CD4-positive, CD25-positive, alpha-beta regulatory T cell (primary cell): Measurements from ENCODE around the gene RPS24. TPM values are rescaled to one million over a fixed set of nuclear protein-coding genes. Genes with fewer than 3 reads are reported as not detected.

Experiments used
- ATAC-seq, 2 donors: fragments of 150-1000 bp; cut with Tn5 transposase; one replicate each; pipeline ENCODE4 v1.10.0; 2021; ENCODE audit warnings: low read depth in 2 of 2, moderate number of reproducible peaks in 2 of 2, moderate library complexity in 1 of 2
- DNase-seq, 3 donors: peaks; one replicate each; pipeline versions ENCODE4 v3.0.0 to v3.0.0-alpha.2; 2012 to 2022; ENCODE audit warnings: mixed read lengths in 1 of 3
- H3K27ac ChIP-seq: one replicate; pipeline ENCODE4 v1.7.0; 2013; ENCODE audit warnings: mild to moderate bottlenecking, low read length; ENCODE audit not compliant: insufficient read depth, poor library complexity, severe bottlenecking
- H3K27me3 ChIP-seq: one replicate; pipeline ENCODE4 v1.7.0; 2013; ENCODE audit warnings: low read length; ENCODE audit not compliant: control insufficient read depth, insufficient read depth
- H3K36me3 ChIP-seq: one replicate; pipeline ENCODE4 v1.7.0; 2013; ENCODE audit warnings: mild to moderate bottlenecking, low read length, moderate library complexity; ENCODE audit not compliant: control insufficient read depth, insufficient read depth
- H3K4me1 ChIP-seq: 2 replicates; pipeline ENCODE4 v1.7.0; 2013; ENCODE audit warnings: mild to moderate bottlenecking, low read length; ENCODE audit not compliant: insufficient read depth, control insufficient read depth, poor library complexity, severe bottlenecking
- H3K4me3 ChIP-seq: one replicate; pipeline ENCODE4 v1.7.0; 2013; ENCODE audit warnings: low read depth, mild to moderate bottlenecking, low read length, moderate library complexity
- H3K9me3 ChIP-seq, 2 experiments: 1 replicate in 1 of 2; 2 replicates in 1 of 2; pipeline ENCODE4 v1.7.0; 2013; ENCODE audit warnings: low read length in 2 of 2, mild to moderate bottlenecking in 1 of 2, moderate library complexity in 1 of 2; ENCODE audit not compliant: control insufficient read depth in 2 of 2
- H3K27ac Mint-ChIP-seq, 3 donors: one replicate each; pipeline ENCODE4 v1.8.0; 2020 to 2022; ENCODE audit warnings: mild to moderate bottlenecking in 3 of 3, mixed read lengths in 3 of 3, moderate library complexity in 2 of 3
- H3K27me3 Mint-ChIP-seq: one replicate; pipeline ENCODE4 v1.8.0; 2022; ENCODE audit warnings: mild to moderate bottlenecking, mixed read lengths
- H3K36me3 Mint-ChIP-seq: one replicate; pipeline ENCODE4 v1.8.0; 2020; ENCODE audit warnings: mixed read lengths
- H3K4me1 Mint-ChIP-seq, 4 donors: one replicate each; pipeline ENCODE4 v1.8.0; 2020 to 2022; ENCODE audit warnings: mixed read lengths in 4 of 4, mild to moderate bottlenecking in 1 of 4
- H3K4me3 Mint-ChIP-seq, 4 donors: one replicate each; pipeline ENCODE4 v1.8.0; 2020 to 2022; ENCODE audit warnings: mild to moderate bottlenecking in 4 of 4, mixed read lengths in 4 of 4, moderate library complexity in 3 of 4
- H3K9me3 Mint-ChIP-seq, 7 donors: one replicate each; pipeline ENCODE4 v1.8.0; 2020 to 2022; ENCODE audit warnings: mixed read lengths in 7 of 7, mild to moderate bottlenecking in 3 of 7, moderate library complexity in 2 of 7
- polyA plus RNA-seq, 4 donors: library from polyadenylated mRNA; unstranded; fragments of 300-500 nt; fragmentation: Illumina TruSeq; gene quantifications; one replicate each; pipeline ENCODE4 v1.2.3, GENCODE V29; 2021
- total RNA-seq: library from RNA; stranded (reverse); gene quantifications from one replicate; pipeline ENCODE4 v1.2.3, GENCODE V29; 2022

The RPS24 gene
- total and polyA plus RNA-seq, 5 donors from 2014 or later, result 852 to 1,300 (median 1,120) TPM

- Mint-ChIP-seq H3K9me3 (no peaks in the 10 kb centered on the region), H3K4me1 (peaks cover 23 to 43% (median 24%) of the 10 kb centered on the region in 4 donors), H3K27ac (peak overlapping the region; percentile 92 to 99 (median 98)), H3K36me3 (peaks cover 33% of the 10 kb centered on the region), H3K27me3 (peaks cover 9% of the 10 kb centered on the region), H3K4me3 (peak overlapping the region; percentile 93 to 99 (median 98))
- H3K36me3 ChIP-seq, result peaks cover 24% of the 10 kb centered on the region
- H3K4me3 ChIP-seq, result peak overlapping the region; percentile 93
- no peaks in the 10 kb centered on the region for H3K27me3 ChIP-seq
- H3K9me3 ChIP-seq, result no peaks in the 10 kb centered on the region
- H3K27ac ChIP-seq, result peak overlapping the region; percentile 83
- DNase-seq (peak in 1 of 3 donors; percentile 56), ATAC-seq (no peak)
- peaks cover 21% of the 10 kb centered on the region for H3K4me1 ChIP-seq
Measured at GRCh38 chr10:78028438-78029268, 5.0 kb upstream of the RPS24 start.

GRCh38 chr10:78029269-78030226, 4.1 kb upstream of the RPS24 start, which contains the start of gene POLR3A:
TSS of gene POLR3A (minus strand) at chr10:78029515. CDS start at chr10:78029407, 108 bp downstream.
- Histone ChIP-seq H3K4me3 (peak within 1 kb of the TSS; percentile 93), H3K27me3 (no peaks in the 10 kb centered on the region), H3K9me3 (no peaks in the 10 kb centered on the region), H3K4me1 (peaks cover 25% of the 10 kb centered on the region), H3K36me3 (peaks cover 15% of the 10 kb centered on the region), H3K27ac (peak within 1 kb of the TSS; percentile 83)
- peaks cover 24% of the 10 kb centered on the region for H3K36me3 Mint-ChIP-seq
- H3K4me3 Mint-ChIP-seq, result peak within 1 kb of the TSS; percentile 93 to 99 (median 98)
- no peaks in the 10 kb centered on the region for H3K9me3 Mint-ChIP-seq
- H3K27me3 Mint-ChIP-seq, result peaks cover 9% of the 10 kb centered on the region
- peaks cover 26 to 44% (median 29%) of the 10 kb centered on the region in 4 donors for H3K4me1 Mint-ChIP-seq
- peak within 1 kb of the TSS; percentile 92 to 99 (median 98) for H3K27ac Mint-ChIP-seq
- peak; percentile 58 to 62 for ATAC-seq
- peak; percentile 87 to 97 (median 92) for DNase-seq

- peaks cover 56% of the 10 kb centered on the region for H3K4me1 ChIP-seq
- peak overlapping the region; percentile 63 to 93 (median 92) for H3K27ac Mint-ChIP-seq
- peaks cover 34 to 60% (median 50%) of the 10 kb centered on the region in 4 donors for H3K4me1 Mint-ChIP-seq
- H3K36me3 ChIP-seq, result peaks cover 31% of the 10 kb centered on the region
- H3K9me3 ChIP-seq, result no peaks in the 10 kb centered on the region
- peak overlapping the region; percentile 98 for H3K4me3 ChIP-seq
- DNase-seq (no peak), ATAC-seq (no peak)
- no peaks in the 10 kb centered on the region for H3K9me3 Mint-ChIP-seq
- H3K36me3 Mint-ChIP-seq, result peaks cover 23% of the 10 kb centered on the region
- no peaks in the 10 kb centered on the region for H3K27me3 ChIP-seq
- H3K27me3 Mint-ChIP-seq, result peaks cover 9% of the 10 kb centered on the region
- H3K4me3 Mint-ChIP-seq, result peak overlapping the region; percentile 92 to 96 (median 95)
- H3K27ac ChIP-seq, result peak overlapping the region; percentile 53
Measured at GRCh38 chr10:78033387-78033636, 351 bp upstream of the RPS24 start.

- no peaks in the 10 kb centered on the region for H3K9me3 Mint-ChIP-seq
- peaks cover 36 to 63% (median 49%) of the 10 kb centered on the region in 4 donors for H3K4me1 Mint-ChIP-seq
- H3K27me3 Mint-ChIP-seq, result peaks cover 4% of the 10 kb centered on the region
- peaks cover 46% of the 10 kb centered on the region for H3K4me1 ChIP-seq
- peak overlapping the region; percentile 92 to 96 (median 95) for H3K4me3 Mint-ChIP-seq
- no peaks in the 10 kb centered on the region for H3K27me3 ChIP-seq
- peak overlapping the region; percentile 49 for H3K27ac ChIP-seq
- peak overlapping the region; percentile 98 for H3K4me3 ChIP-seq
- no peak for ATAC-seq
- peaks cover 32% of the 10 kb centered on the region for H3K36me3 Mint-ChIP-seq
- DNase-seq, result no peak
- peaks cover 47% of the 10 kb centered on the region for H3K36me3 ChIP-seq
- no peaks in the 10 kb centered on the region for H3K9me3 ChIP-seq
- H3K27ac Mint-ChIP-seq, result peak overlapping the region; percentile 63 to 93 (median 92)
Measured at GRCh38 chr10:78035025-78035424, 1.4 kb downstream of the RPS24 start.

- peak overlapping the region; percentile 63 to 93 (median 78) for H3K27ac Mint-ChIP-seq
- H3K27ac ChIP-seq, result peak overlapping the region; percentile 49
- no peaks in the 10 kb centered on the region for H3K9me3 Mint-ChIP-seq
- peaks cover 4% of the 10 kb centered on the region for H3K27me3 Mint-ChIP-seq
- H3K36me3 ChIP-seq, result peaks cover 51% of the 10 kb centered on the region
- ATAC-seq (no peak), DNase-seq (no peak)
- H3K36me3 Mint-ChIP-seq, result peaks cover 34% of the 10 kb centered on the region
- H3K4me1 Mint-ChIP-seq, result peaks cover 35 to 62% (median 48%) of the 10 kb centered on the region in 4 donors
- H3K4me1 ChIP-seq, result peaks cover 44% of the 10 kb centered on the region
- H3K9me3 ChIP-seq, result no peaks in the 10 kb centered on the region
- no peaks in the 10 kb centered on the region for H3K27me3 ChIP-seq
- H3K4me3 ChIP-seq, result peak overlapping the region; percentile 98
- H3K4me3 Mint-ChIP-seq, result peak overlapping the region; percentile 92 to 96 (median 95)
Measured at GRCh38 chr10:78035437-78035836, 1.8 kb downstream of the RPS24 start.

- no peaks in the 10 kb centered on the region for H3K27me3 ChIP-seq
- no peak overlapping the region for H3K27ac ChIP-seq
- DNase-seq (no peak), ATAC-seq (no peak)
- H3K36me3 Mint-ChIP-seq, result peaks cover 40% of the 10 kb centered on the region
- peak overlapping the region; percentile 92 to 96 (median 95) for H3K4me3 Mint-ChIP-seq
- H3K27me3 Mint-ChIP-seq, result peaks cover 4% of the 10 kb centered on the region
- H3K9me3 ChIP-seq, result no peaks in the 10 kb centered on the region
- peak overlapping the region; percentile 98 for H3K4me3 ChIP-seq
- peaks cover 58% of the 10 kb centered on the region for H3K36me3 ChIP-seq
- peaks cover 35 to 64% (median 52%) of the 10 kb centered on the region in 4 donors for H3K4me1 Mint-ChIP-seq
- H3K9me3 Mint-ChIP-seq, result no peaks in the 10 kb centered on the region
- peaks cover 44% of the 10 kb centered on the region for H3K4me1 ChIP-seq
- peak overlapping the region; percentile 60 to 78 (median 63) for H3K27ac Mint-ChIP-seq
Measured at GRCh38 chr10:78035933-78036583, 2.4 kb downstream of the RPS24 start.

DNA sequence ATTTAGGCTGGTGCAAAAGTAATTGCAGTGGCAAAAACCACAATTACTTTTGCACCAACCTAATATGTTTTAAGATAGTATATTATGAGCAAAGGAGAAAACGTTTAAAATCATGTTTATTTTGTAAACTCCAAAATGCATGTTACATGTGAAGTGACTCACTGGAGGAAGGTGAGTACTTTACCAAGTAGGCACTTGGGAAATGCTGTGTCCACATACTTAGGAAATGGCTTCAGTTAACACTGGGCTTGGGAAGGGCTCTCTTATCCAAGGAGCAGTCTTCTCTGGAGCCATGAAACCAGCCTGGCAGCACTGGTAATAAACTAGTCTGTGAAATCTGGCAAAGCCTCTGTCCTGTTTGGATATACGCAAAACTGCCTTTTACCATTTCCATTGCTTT, 4.4 kb downstream of the RPS24 start:
- H3K27me3 Mint-ChIP-seq, result peaks cover 4% of the 10 kb centered on the region
- peaks cover 47% of the 10 kb centered on the region for H3K36me3 Mint-ChIP-seq
- peak overlapping the region; percentile 10 for H3K4me3 ChIP-seq
- H3K4me1 ChIP-seq, result peaks cover 44% of the 10 kb centered on the region
- H3K4me1 Mint-ChIP-seq, result peaks cover 35 to 74% (median 54%) of the 10 kb centered on the region in 4 donors
- no peaks in the 10 kb centered on the region for H3K27me3 ChIP-seq
- no peaks in the 10 kb centered on the region for H3K9me3 Mint-ChIP-seq
- no peaks in the 10 kb centered on the region for H3K9me3 ChIP-seq
- ATAC-seq, result no peak
- H3K27ac ChIP-seq, result no peak overlapping the region
- H3K27ac Mint-ChIP-seq, result no peak overlapping the region
- peaks cover 68% of the 10 kb centered on the region for H3K36me3 ChIP-seq
- H3K4me3 Mint-ChIP-seq, result peak overlapping the region in 1 of 4 donors; percentile 96
- no peak for DNase-seq
